ENCODE data around the gene SKAP2. TPM values are rescaled to one million over a fixed set of nuclear protein-coding genes. Genes with fewer than 3 reads are reported as not detected.

SKAP2 gene
- total RNA-seq, 4 donors from 2014 or later, result 19.3 to 25.2 (median 21.4) TPM

DNA sequence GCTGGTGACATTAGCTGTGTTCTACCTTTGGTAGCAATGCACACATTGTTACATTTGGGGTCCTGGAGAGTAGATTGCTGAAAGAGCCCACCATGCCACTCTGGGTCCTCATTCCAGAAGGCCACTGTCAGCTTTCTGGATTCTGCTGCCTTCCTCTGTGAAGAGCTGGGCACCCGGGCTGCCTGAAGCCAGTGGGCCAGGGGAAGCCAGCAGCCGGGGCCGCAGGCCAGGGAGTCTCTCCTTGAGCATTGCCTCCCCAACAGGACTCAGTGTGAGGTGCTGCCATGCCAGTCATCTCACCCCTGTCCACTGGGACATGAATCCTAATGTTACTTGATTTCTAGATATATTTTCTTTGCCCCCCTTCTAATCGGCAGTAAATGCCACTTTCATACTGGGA lies 234.0 kb downstream of the SKAP2 start:
- H3K4me1 ChIP-seq, result no peaks in the 10 kb centered on the region
- no peaks in the 10 kb centered on the region for H3K9me3 ChIP-seq
- no peak for TF ChIP-seq POLR2A (IDR thresholded peaks at IDR 0.05)
- TF ChIP-seq, protein P1, sequence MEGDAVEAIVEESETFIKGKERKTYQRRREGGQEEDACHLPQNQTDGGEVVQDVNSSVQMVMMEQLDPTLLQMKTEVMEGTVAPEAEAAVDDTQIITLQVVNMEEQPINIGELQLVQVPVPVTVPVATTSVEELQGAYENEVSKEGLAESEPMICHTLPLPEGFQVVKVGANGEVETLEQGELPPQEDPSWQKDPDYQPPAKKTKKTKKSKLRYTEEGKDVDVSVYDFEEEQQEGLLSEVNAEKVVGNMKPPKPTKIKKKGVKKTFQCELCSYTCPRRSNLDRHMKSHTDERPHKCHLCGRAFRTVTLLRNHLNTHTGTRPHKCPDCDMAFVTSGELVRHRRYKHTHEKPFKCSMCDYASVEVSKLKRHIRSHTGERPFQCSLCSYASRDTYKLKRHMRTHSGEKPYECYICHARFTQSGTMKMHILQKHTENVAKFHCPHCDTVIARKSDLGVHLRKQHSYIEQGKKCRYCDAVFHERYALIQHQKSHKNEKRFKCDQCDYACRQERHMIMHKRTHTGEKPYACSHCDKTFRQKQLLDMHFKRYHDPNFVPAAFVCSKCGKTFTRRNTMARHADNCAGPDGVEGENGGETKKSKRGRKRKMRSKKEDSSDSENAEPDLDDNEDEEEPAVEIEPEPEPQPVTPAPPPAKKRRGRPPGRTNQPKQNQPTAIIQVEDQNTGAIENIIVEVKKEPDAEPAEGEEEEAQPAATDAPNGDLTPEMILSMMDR (IDR thresholded peaks at IDR 0.05), result no peak
- intact Hi-C loops (cut with DNase I), result no loop called here
- 67 to 86% methylated on average over 1 to 4 of the region's 4 CpGs for WGBS, 2 donors
- H3K27me3 ChIP-seq, result no peaks in the 10 kb centered on the region
- no peak overlapping the region for H3K27ac ChIP-seq
- H3K4me3 ChIP-seq, result no peak overlapping the region
- no peaks in the 10 kb centered on the region for H3K36me3 ChIP-seq
- DNase-seq, result no peak

DNA sequence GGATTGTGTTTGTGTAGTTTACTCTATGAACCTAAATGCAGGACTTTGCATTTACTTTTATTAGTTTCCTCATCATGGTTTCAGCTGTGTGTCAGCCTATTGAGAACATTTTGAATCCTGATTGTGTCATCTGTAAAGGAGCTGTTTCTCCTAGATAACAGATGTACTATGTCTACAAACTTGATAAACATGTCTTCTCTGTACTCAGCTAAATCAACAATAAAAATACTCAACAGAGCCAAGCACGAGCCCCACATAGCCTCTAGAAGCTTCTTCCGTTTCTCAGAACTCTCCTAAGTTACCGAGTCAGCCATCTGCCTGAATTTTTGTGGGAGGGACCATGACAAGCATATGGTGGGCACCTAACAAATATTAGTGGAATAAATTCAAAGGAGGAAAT lies 234.7 kb downstream of the SKAP2 start:
- TF ChIP-seq, protein P1 (IDR thresholded peaks at IDR 0.05), result no peak
- TF ChIP-seq POLR2A (IDR thresholded peaks at IDR 0.05), result no peak
- no peaks in the 10 kb centered on the region for H3K9me3 ChIP-seq
- H3K27me3 ChIP-seq, result no peaks in the 10 kb centered on the region
- no peak for DNase-seq
- intact Hi-C loops (cut with DNase I), result no loop called here
- no peaks in the 10 kb centered on the region for H3K36me3 ChIP-seq
- no peaks in the 10 kb centered on the region for H3K4me1 ChIP-seq
- 67 to 70% methylated on average over 3 of the region's 3 CpGs for WGBS, 2 donors
- H3K4me3 ChIP-seq, result no peak overlapping the region
- H3K27ac ChIP-seq, result no peak overlapping the region

DNA sequence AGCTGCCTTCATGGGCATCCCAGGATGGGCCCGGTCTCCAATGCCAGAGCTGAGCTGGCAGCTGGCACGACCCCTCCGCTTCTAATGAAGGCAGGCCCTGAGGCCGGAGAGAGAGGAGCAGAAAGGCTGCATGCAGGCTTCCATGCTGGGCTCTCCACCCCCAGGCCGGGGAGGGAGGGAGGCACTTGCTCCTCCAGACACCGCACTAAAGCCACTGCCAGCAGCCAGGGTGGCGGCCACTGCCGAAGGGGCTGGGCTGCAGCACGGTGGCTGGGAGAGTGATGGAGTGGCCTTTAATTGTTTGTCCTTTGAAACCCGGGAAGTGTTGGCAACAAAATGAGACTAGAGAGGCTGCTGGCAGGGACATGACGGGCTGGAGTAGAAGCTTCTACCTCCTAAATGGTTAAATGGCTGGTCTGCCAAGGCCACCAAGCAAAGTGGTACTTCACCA lies 236.5 kb downstream of the SKAP2 start:
- no peaks in the 10 kb centered on the region for H3K9me3 ChIP-seq
- WGBS, 2 donors, result 75 to 80% methylated on average over 1 to 6 of the region's 11 CpGs
- no peaks in the 10 kb centered on the region for H3K36me3 ChIP-seq
- H3K4me1 ChIP-seq, result no peaks in the 10 kb centered on the region
- no peak overlapping the region for H3K4me3 ChIP-seq
- no peak for DNase-seq
- no peak overlapping the region for H3K27ac ChIP-seq
- TF ChIP-seq, protein P1 (IDR thresholded peaks at IDR 0.05), result no peak
- no peak for TF ChIP-seq POLR2A (IDR thresholded peaks at IDR 0.05)
- intact Hi-C loops (cut with DNase I), result no loop called here
- no peaks in the 10 kb centered on the region for H3K27me3 ChIP-seq

DNA sequence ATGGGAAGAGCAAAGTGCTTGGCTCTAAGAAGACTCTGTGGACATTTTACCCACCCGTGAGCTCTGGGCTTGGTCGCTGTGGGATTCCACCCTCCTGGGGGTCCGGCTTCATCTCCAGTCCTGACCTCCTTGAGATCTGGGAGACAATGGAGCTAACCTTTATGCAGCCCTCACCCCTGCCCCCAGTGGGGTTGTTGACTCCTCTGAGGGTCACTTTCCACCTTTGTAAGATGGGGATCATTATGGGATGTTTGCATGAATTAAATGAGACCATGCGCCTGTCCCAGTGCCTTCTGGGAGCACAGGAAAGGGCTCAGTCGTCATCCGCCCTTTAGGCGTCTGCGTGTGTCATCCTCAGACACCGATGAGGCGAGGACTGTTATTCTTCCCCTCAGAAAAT lies 237.2 kb downstream of the SKAP2 start:
- no peak overlapping the region for H3K4me3 ChIP-seq
- DNase-seq, result no peak
- no peaks in the 10 kb centered on the region for H3K36me3 ChIP-seq
- no peak overlapping the region for H3K27ac ChIP-seq
- H3K9me3 ChIP-seq, result no peaks in the 10 kb centered on the region
- no peaks in the 10 kb centered on the region for H3K4me1 ChIP-seq
- H3K27me3 ChIP-seq, result no peaks in the 10 kb centered on the region
- no peak for TF ChIP-seq POLR2A (IDR thresholded peaks at IDR 0.05)
- TF ChIP-seq, protein P1 (IDR thresholded peaks at IDR 0.05), result no peak
- intact Hi-C loops (cut with DNase I), result no loop called here
- WGBS, 2 donors, result 92 to 94% methylated on average over 7 to 10 of the region's 10 CpGs

DNA sequence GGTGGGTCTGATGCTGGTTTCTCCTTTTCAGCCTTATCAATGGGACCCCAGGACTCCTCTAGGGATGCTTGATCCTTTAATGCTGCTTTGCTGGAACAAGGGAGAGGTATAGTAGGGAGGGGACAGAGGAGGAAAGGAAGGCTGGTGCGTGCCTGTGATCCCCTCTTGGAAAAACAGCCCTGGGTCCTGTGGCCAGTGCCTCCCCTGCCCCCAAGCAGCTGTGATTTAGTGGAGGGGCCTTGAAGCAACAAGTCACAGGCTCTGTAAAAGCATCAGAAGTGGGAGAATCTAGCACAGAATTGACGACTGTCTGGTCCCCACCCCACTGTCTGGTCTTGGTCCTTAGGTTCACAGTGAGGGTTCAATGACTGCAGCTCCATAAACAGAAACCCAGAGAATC lies 237.7 kb downstream of the SKAP2 start:
- intact Hi-C loops (cut with DNase I), result no loop called here
- H3K4me3 ChIP-seq, result no peak overlapping the region
- 74 to 89% methylated on average over 2 of the region's 2 CpGs for WGBS, 2 donors

More for the DNA sequence above, 237.7 kb downstream of the SKAP2 start:
- DNase-seq, result no peak
- TF ChIP-seq, protein P1 (IDR thresholded peaks at IDR 0.05), result no peak
- TF ChIP-seq POLR2A (IDR thresholded peaks at IDR 0.05), result no peak
- no peaks in the 10 kb centered on the region for H3K4me1 ChIP-seq
- H3K27me3 ChIP-seq, result no peaks in the 10 kb centered on the region
- H3K27ac ChIP-seq, result no peak overlapping the region
- no peaks in the 10 kb centered on the region for H3K9me3 ChIP-seq
- H3K36me3 ChIP-seq, result no peaks in the 10 kb centered on the region
